Inflammatory macrophage treated with lipopolysaccharide for 4 hours (primary cell): ENCODE measurements around the gene MRGPRD.
"Not testable (repeated sequence)": the region's sequence is repeated elsewhere in the genome, so short reads cannot be mapped to it uniquely, and the experiment has no call there.

Source experiments
- DNase-seq: peaks from one replicate; pipeline ENCODE4 v3.0.0-alpha.2; 2020

The MRGPRD gene

DNA sequence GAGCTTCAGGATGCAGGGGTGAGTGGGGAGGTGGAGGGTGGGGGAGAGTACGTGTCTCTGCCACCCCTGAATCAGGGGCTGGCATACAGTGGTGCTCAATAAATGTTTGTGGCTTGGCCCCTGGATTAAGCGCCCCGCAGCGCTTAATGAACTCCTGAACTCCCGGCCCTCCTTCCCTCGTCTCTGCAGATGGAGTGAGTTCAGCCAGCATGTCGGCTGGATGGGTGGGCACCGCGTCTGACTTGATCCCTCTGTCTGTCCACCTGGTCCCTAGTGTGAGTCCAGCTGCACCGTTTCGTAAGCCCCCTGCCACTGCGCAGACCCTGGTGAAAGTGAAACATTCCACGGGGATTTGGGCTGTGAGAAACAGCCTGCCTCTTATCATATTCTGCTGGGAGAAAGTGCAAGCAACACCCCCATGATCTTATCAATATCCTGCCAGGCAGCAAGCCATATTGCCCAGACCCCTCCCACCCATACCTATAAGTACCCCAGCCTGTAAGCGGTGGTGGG lies 12.0 kb upstream of the MRGPRD start:
- no peak for DNase-seq

- DNase-seq, result no peak
These were observed 10.4 kb upstream of the MRGPRD start for GRCh38 chr11:68990995-68991780.

- DNase-seq, result no peak
These were observed 9.3 kb upstream of the MRGPRD start for GRCh38 chr11:68989936-68990606.

DNA sequence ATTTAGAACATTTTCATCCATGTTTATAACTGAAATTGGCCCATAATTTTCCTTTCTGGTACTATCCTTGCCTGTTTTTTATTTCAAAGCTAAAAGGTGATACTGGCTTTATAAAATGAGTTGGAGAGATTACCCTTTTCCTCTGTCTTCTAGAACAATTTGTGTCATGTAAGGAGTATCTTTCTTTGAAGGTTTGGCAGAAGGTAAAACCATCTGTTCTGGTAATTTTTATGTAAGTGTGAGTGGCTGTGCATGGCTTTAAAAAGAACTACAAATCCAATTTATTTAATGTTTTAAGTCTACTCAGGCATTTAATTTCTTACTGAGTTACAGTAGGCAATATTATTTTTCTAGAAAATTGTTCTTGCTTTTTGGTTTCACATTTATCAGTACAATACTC lies 7.7 kb upstream of the MRGPRD start:
- DNase-seq, result no peak

- DNase-seq, result no peak
These were observed 6.4 kb upstream of the MRGPRD start for GRCh38 chr11:68987211-68987610.

- no peak for DNase-seq
These were observed 3.0 kb upstream of the MRGPRD start for GRCh38 chr11:68983801-68984200.

GRCh38 chr11:68982134-68982533 lies 1.3 kb upstream of the MRGPRD start:
- no peak for DNase-seq

DNA sequence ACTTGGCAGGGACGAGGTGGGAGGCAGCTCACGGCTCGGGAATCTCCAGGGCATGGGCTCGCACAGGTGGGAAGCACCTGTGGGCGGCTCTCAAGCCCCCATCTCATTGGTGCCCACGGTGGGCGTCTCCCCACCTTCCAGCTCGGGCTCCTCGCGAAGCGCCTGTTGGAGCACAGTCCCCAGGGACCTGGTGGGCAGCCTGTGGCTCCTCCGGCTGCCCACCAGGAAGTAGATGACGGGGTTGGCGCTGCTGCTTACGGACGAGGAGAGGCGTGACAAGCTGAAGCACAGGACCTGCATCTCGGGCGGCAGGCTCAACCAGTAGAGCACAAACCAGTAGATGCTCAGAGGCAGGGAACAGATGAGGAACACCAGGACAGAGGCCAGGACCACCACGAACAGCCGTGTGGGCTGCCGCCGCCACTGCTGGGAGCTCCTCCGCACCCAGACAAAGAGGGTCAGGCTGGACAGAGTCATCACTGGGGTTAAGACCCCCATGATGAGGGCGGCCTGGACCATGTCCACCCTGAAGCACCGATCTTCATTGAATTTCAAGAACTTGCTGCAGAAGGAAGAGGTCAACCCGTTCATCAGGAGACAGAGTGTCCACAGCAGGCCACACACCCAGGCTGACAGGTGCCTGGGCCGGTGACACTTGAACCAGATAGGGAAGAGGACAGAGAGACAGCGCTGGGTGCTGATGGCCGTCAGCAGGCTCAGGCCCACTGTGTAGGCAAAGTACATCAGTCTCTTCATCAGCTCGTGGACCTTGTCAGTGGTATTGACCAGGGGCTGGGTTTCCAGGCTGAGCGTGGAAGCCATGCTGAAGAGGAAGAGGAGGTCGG lies 633 bp downstream of the MRGPRD start:
- no peak for DNase-seq

DNA sequence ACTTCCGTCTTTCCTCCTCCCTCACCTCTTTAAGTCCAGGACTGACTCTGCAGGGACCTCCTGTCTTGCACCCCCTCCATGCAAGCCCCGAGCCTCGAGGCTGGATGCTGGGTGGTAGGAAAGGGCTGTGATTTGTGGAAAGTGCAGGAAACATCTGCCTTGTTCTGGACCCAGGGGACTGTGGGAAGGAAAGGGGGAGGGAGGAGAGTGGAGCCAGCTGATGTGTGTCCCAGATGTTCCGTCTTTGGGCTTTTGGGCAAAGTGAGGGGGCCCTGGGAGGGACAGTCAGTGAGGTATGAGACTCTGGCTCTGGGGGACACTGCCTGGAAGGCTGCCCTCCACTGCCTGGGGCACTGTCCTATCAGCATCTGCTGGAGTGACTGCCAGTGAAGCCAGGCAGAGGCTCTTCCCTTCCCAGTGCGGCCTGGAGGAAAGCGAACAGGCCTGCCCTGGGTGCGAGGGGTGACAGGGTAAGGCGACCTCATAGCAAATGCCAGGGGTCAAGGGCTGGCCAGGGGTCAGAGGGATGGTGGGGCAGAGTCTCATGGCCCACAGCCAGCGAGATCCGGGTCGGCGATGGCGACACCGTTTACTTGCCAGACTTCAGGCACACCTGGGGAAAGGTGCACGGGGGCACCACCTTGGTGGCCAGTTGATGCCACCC lies 1.7 kb downstream of the MRGPRD start:
- DNase-seq, result no peak

- DNase-seq, result no peak
These were observed 2.2 kb downstream of the MRGPRD start for GRCh38 chr11:68978626-68978930.

DNA sequence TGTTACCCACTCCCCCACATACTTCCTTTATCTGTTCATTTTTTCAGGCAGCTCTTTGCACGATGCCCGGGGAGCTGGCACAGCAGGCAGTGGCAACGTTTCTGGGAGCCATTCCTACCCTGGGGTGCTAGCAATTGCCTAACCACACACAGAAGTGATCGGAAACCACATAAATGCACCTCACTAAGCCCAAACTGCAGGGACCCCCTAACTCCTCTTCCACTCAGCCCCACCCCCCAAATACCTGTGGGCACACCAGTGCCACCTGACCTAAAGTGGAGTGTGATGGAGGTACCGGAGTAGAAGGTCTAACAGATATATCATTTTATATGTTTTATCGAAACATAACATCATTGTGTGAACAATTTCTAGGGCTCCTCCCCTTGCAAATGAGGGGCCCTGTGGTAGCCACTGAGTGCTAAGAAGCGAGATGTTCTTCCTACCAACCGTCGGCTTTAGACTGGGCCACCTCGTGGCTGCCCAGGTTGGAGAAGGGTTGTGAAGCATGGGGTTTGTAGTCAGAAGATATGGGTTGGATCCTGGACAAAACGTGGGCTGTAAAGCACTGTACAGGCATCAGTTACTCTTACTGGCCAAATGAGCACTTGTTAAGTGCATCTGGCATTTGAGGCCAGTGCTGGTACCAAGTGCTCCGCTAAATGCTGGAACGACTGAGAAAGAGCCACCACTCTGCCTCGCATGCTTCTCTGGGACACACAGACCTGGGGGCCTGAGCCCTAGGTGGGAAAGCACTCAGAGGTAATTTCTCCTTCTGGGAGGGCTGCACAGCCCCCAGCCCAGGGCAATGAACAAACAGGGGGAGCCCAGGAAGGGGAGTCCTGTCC lies 2.8 kb downstream of the MRGPRD start:
- no peak for DNase-seq

GRCh38 chr11:68976563-68976962 lies 4.2 kb downstream of the MRGPRD start:
- DNase-seq, result no peak

- no peak for DNase-seq
These were observed 4.7 kb downstream of the MRGPRD start for GRCh38 chr11:68976095-68976494.

DNA sequence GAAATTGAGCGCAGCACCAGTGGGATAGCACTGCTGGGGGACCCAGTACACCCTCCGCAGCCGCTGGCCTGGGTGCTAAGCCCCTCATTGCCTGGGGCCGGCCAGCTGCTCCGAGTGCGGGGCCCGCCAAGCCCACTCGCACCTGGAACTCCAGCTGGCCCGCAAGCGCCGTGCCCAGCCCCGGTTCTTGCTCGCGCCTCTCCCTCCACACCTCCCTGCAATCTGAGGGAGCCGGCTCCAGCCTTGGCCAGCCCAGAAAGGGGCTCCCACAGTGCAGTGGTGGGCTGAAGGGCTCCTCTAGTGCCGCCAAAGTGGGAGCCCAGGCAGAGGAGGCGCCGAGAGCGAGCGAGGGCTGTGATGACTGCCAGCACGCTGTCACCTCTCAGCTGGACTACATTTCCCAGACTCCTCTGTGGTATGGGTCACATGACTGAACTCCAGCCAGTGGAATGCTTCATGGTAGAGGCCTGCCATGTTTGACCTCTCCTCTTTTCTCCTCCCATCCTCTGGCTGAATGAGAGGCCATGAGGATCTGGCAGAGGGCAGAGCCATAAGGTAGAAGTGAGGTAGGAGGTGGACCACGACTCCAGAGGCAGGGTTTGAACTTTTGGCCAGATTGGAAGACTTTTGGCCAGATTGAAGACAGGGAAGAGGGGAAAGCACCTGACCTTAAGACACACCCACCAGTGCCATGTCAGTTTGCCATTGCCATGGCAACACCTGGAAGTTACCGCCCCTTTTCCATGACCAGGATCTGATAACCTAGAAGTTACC lies 6.2 kb downstream of the MRGPRD start:
- DNase-seq, result peak; percentile 28

- DNase-seq, result not testable (repeated sequence)
These were observed 7.1 kb downstream of the MRGPRD start for GRCh38 chr11:68973706-68974105.

GRCh38 chr11:68973219-68973618 lies 7.6 kb downstream of the MRGPRD start:
- no peak for DNase-seq

DNA sequence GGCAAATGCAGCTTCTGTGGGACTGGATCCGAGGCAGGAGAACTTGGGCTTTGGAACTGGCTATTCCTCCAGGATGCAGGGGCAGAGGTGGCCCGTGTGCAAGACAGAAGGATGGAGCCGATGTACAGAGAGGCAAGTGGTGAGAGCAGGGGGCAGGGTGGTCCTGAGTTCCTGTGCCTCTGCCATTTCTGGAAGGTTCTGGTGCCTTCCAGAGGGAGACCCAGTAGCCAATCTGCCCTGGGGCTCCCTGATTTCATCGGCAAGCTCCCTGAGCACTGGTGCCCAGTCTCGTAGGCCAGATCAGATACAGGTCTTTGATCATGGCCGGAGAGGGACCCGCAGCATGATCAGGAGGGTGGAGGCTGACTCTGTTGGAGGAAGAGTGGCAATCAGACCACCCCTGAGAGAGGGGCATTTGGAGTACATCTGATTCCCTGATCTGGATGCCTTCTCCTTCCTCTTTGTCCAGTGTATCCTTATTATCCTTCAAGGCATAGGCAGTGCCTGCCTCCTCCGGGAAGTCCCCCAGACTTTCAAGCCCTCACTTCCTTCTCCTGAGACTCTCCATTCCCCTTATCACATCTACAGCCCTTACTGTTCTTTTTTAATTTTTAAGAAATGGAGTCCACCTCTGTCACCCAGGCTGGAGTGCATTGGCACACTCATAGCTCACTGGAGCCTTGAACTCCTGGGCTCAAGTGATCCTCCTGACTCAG lies 9.7 kb downstream of the MRGPRD start:
- DNase-seq, result no peak

GRCh38 chr11:68969386-68969785 lies 11.4 kb downstream of the MRGPRD start:
- no peak for DNase-seq

DNA sequence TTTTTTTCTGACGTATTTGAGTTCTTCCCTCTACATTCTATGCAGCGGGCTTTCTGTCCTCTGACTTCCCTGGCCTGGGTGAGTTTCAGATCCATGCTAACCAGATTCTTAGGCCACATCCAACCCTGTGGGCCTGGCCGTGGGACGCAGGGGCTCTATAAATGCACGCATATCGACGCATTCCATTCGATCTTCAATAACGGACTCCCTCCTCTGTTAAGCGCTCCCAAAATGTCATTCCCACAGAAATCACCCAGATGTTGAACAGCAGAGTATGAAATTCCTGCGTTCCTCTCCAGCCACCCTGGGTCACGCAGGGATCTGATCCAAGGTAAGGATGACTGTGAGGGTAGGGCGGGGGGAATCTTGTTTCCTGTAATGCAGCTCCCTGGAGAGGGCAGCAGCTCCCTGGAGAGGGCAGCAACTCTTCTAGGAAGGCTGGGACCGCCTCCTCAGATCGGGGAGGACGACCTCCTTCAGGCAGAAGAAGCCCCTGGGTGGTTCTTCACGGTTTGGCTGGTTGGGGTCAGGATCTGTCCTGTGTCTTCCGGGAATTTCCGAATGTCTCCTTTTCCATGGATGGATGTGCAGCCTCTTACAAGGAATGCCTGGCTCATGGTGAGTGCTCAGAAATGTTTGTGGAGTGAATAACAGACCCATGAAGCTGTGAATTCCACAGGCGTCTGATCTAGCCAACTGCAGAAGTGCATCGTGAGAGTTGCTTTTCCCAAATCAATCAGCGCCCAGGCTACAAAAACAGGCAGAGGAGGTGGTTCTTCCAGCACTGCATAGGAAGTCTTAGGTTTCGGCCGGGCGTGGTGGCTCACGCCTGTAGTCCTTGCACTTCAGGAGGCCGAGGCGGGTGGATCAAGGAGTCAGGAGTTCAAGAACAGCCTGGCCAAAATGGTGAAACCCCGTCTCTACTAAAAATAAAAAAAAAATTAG lies 12.2 kb downstream of the MRGPRD start:
- no peak for DNase-seq
